ENCODE results near the gene AHDC1. TPM values are rescaled to one million over a fixed set of nuclear protein-coding genes. Genes with fewer than 3 reads are reported as not detected.

The AHDC1 gene
- total and polyA plus RNA-seq, 2 of the 13 experiments (the other 11 are each of a cell fraction or from before 2014, with no cell fraction given), result 1.0 to 2.7 TPM

DNA sequence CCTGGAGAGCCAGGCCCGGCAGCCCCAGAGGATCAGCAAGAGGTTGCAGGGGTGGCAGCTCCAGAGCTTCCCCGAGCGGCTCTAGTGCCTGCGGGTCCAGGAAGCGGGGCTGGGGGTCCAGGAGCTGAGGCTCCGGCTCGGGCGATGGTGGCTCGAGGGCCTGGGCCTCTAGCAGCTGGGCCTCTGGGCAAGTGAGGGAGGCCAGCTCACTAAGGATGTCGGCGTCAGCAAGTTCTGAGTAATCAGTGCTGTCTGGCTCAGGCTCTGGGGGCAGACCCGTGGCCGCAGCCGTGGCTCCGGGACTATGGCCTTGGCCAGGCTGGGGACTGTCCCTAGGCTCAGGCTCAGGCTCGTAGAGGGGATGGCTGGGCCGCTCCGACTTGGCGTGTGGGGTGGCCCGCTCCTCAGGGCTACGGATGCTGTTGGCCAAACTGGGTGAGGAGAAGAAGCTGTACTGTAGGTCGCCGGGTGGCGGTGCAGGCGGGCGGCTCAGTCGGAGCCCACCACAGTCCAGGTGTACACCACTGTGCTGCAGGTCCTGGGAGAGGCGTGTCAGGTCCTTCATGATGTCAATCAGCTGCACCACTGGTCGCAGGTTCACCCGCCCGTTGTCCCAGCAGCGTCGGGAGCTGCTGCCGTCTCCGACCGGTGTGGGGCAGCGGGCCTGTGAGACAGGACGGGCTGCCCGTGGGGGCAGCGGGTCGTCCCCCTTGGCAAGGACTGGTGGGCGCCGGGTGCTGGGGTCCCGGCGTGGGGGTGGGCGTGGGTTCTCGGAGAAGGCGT is 52.6 kb downstream of the AHDC1 start:
- Histone ChIP-seq H3K4me2 (ENCODE audit: low read depth, low read length) (no peak overlapping the region), H3K9me3 (ENCODE audit: low read length) (no peaks in the 10 kb centered on the region), H4K20me1 (ENCODE audit: insufficient read depth, low read length) (no peaks in the 10 kb centered on the region), H3K27ac (ENCODE audit: extremely low read length, insufficient read depth, low read length) (no peak overlapping the region), H2AFZ (ENCODE audit: low read length) (no peak overlapping the region), H3K27me3 (ENCODE audit: control insufficient read depth in 1 of 2, insufficient read depth in 2 of 2, low read length in 2 of 2) (no peaks in the 10 kb centered on the region), H3K36me3 (replicated peaks in 1 of 2; ENCODE audit: control insufficient read depth in 1 of 2, insufficient read depth in 2 of 2, low read length in 2 of 2) (peaks cover 9 to 11% of the 10 kb centered on the region in 2 experiments; a peak in 4 of 5 replicates), H3K79me2 (ENCODE audit: insufficient read depth, low read length) (no peaks in the 10 kb centered on the region), H3K4me3 (replicated peaks in 1 of 3; ENCODE audit: insufficient read depth in 1 of 3, low read depth in 2 of 3, low read length in 3 of 3) (no peak overlapping the region), H3K9ac (ENCODE audit: insufficient read depth, low read depth, low read length) (no peak overlapping the region), H3K4me1 (ENCODE audit: insufficient read depth, low read length) (peaks cover 30% of the 10 kb centered on the region)
- DNase-seq (ENCODE audit: low spot score), result no peak
- no peak for FAIRE-seq
- ChIA-PET CTCF (ENCODE audit: low intra/inter-chr PET ratio, low total read pairs) (no interaction called here), POLR2A (interaction anchor here (0.7 to 1.6 kb wide), 2 partner anchors 9 to 24 kb away, joined by 3 read pairs; no protein-coding TSS in a partner anchor)
- TF ChIP-seq, protein P1, sequence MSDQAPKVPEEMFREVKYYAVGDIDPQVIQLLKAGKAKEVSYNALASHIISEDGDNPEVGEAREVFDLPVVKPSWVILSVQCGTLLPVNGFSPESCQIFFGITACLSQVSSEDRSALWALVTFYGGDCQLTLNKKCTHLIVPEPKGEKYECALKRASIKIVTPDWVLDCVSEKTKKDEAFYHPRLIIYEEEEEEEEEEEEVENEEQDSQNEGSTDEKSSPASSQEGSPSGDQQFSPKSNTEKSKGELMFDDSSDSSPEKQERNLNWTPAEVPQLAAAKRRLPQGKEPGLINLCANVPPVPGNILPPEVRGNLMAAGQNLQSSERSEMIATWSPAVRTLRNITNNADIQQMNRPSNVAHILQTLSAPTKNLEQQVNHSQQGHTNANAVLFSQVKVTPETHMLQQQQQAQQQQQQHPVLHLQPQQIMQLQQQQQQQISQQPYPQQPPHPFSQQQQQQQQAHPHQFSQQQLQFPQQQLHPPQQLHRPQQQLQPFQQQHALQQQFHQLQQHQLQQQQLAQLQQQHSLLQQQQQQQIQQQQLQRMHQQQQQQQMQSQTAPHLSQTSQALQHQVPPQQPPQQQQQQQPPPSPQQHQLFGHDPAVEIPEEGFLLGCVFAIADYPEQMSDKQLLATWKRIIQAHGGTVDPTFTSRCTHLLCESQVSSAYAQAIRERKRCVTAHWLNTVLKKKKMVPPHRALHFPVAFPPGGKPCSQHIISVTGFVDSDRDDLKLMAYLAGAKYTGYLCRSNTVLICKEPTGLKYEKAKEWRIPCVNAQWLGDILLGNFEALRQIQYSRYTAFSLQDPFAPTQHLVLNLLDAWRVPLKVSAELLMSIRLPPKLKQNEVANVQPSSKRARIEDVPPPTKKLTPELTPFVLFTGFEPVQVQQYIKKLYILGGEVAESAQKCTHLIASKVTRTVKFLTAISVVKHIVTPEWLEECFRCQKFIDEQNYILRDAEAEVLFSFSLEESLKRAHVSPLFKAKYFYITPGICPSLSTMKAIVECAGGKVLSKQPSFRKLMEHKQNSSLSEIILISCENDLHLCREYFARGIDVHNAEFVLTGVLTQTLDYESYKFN (CRISPR knock-in tag; conservative IDR thresholded peaks at IDR 0.05), result no peak
- TF ChIP-seq SAFB2 (CRISPR knock-in tag; IDR thresholded peaks at IDR 0.05; ENCODE audit: borderline replicate concordance, low read depth) (no peak), U2AF2 (IDR thresholded peaks at IDR 0.05; ENCODE audit: low read depth, low read length) (no peak)
- intact Hi-C loops (cut with micrococcal nuclease; ENCODE audit: unreplicated experiment) (no loop called here), in situ Hi-C loops (cut with HindIII; ENCODE audit: extremely low pct_ligation_motif_present, low pct_unique_long_range_greater_than_20kb) (no loop called here)
- BruUV-seq (replicated peaks), result no TSS peak
- no peak for ATAC-seq
- 98% methylated on average over 31 of the region's 48 CpGs for WGBS (ENCODE audit: low lambda C conversion rate)

Data from HepG2 (cell line).